Caco-2 (cell line): ENCODE data around the gene RNF187. TPM values are rescaled to one million over a fixed set of nuclear protein-coding genes. Genes with fewer than 3 reads are reported as not detected.

Experiments
- BruUV-seq: library from RNA; stranded (reverse); fragments of 400-500 nt; replicated peaks from 2 replicates; lab custom pipeline; 2021; lab: Mats Ljungman, UMichigan
- CTCF ChIA-PET: fragments of 300-600 bp; sonication (Branson Sonifier 250); formaldehyde crosslinking; loops from one replicate; lab custom pipeline; 2022; ENCODE audit warnings: antibody characterized with exemption; lab: Charles Lee
- POLR2A ChIA-PET: fragments of 300-600 bp; sonication (Branson Sonifier 250); formaldehyde crosslinking; loops from one replicate; lab custom pipeline; 2022; ENCODE audit warnings: antibody characterized with exemption; lab: Charles Lee
- DNase-seq, 2 experiments: peaks; one replicate each; pipeline versions ENCODE4 v3.0.0 to v3.0.0-alpha.2; 2020 to 2022
- H3K27me3 ChIP-seq: replicated peaks from 2 replicates; pipeline ENCODE4 v1.6.0; 2011; ENCODE audit warnings: low read length; ENCODE audit not compliant: control insufficient read depth, insufficient read depth
- H3K36me3 ChIP-seq: 2 replicates; pipeline ENCODE4 v1.5.1; 2011; ENCODE audit warnings: low read length; ENCODE audit not compliant: control insufficient read depth, insufficient read depth
- H3K4me1 ChIP-seq: fragments of 250-450 bp; sonication (Bioruptor Pico); 2 replicates; pipeline ENCODE4 v1.5.1; 2020; ENCODE audit warnings: mild to moderate bottlenecking
- H3K4me3 ChIP-seq: 2 replicates; pipeline ENCODE4 v1.5.1; 2011; ENCODE audit warnings: low read depth, mild to moderate bottlenecking, control low read depth, low read length
- H3K9me3 ChIP-seq: fragments of 250-450 bp; sonication (Bioruptor Pico); 2 replicates; pipeline ENCODE4 v1.5.1; 2020; ENCODE audit warnings: mild to moderate bottlenecking, moderate library complexity
- H3K27ac Mint-ChIP-seq: one replicate; pipeline ENCODE4 v1.8.0; 2022; ENCODE audit warnings: mixed read lengths; ENCODE audit not compliant: unreplicated experiment
- H3K27me3 Mint-ChIP-seq: one replicate; pipeline ENCODE4 v1.8.0; 2022; ENCODE audit warnings: mixed read lengths; ENCODE audit not compliant: insufficient read depth, unreplicated experiment
- H3K36me3 Mint-ChIP-seq: one replicate; pipeline ENCODE4 v1.8.0; 2022; ENCODE audit warnings: mild to moderate bottlenecking, mixed read lengths; ENCODE audit not compliant: insufficient read depth, unreplicated experiment
- H3K4me1 Mint-ChIP-seq: one replicate; pipeline ENCODE4 v1.8.0; 2022; ENCODE audit warnings: low read depth, mixed read lengths; ENCODE audit not compliant: unreplicated experiment
- H3K4me3 Mint-ChIP-seq: one replicate; pipeline ENCODE4 v1.8.0; 2022; ENCODE audit warnings: mild to moderate bottlenecking, moderate library complexity, mixed read lengths; ENCODE audit not compliant: unreplicated experiment
- H3K9me3 Mint-ChIP-seq: one replicate; pipeline ENCODE4 v1.8.0; 2022; ENCODE audit warnings: mixed read lengths; ENCODE audit not compliant: unreplicated experiment
- intact Hi-C: fragments of 100-400 bp; cut with micrococcal nuclease; formaldehyde crosslinking; loops from one replicate; pipeline ENCODE4 v1.10.0; 2022; ENCODE audit not compliant: unreplicated experiment
- total RNA-seq: library from RNA; stranded (reverse); gene quantifications from 2 replicates; pipeline ENCODE4 v1.2.3, GENCODE V29; 2022
- TF ChIP-seq, protein P1 (sequence below), 2 experiments: fragments of 200-600 bp in 1 of 2; IDR thresholded peaks; 1 replicate in 1 of 2; 2 replicates in 1 of 2; pipeline versions ENCODE4 v1.5.1 to v1.8.0; 2011 to 2022; ENCODE audit warnings: antibody characterized with exemption in 1 of 2, control low read depth in 1 of 2, inconsistent platforms in 1 of 2, low read depth in 1 of 2, low read length in 1 of 2, mild to moderate bottlenecking in 1 of 2, moderate library complexity in 1 of 2; ENCODE audit not compliant: insufficient read depth in 1 of 2, severe bottlenecking in 1 of 2, unreplicated experiment in 1 of 2

RNF187 gene
- total RNA-seq, 1 experiment from 2014 or later, result 164 TPM

- Mint-ChIP-seq H3K9me3 (no peaks in the 10 kb centered on the region), H3K27me3 (peaks cover 16% of the 10 kb centered on the region), H3K4me1 (peaks cover 7% of the 10 kb centered on the region), H3K36me3 (no peaks in the 10 kb centered on the region), H3K4me3 (no peak overlapping the region), H3K27ac (no peak overlapping the region)
- H3K36me3 ChIP-seq, result no peaks in the 10 kb centered on the region
- BruUV-seq, result no TSS peak
- POLR2A ChIA-PET, result no interaction called here
- H3K4me3 ChIP-seq, result no peak overlapping the region
- CTCF ChIA-PET, result no interaction called here
- intact Hi-C loops, result no loop called here
- no peaks in the 10 kb centered on the region for H3K4me1 ChIP-seq
- H3K9me3 ChIP-seq, result 0 out of 2 replicates have a peak, but pooled peaks cover 2% of the 10 kb centered on the region
- DNase-seq, result no peak
- no peaks in the 10 kb centered on the region for H3K27me3 ChIP-seq
- TF ChIP-seq, protein P1, sequence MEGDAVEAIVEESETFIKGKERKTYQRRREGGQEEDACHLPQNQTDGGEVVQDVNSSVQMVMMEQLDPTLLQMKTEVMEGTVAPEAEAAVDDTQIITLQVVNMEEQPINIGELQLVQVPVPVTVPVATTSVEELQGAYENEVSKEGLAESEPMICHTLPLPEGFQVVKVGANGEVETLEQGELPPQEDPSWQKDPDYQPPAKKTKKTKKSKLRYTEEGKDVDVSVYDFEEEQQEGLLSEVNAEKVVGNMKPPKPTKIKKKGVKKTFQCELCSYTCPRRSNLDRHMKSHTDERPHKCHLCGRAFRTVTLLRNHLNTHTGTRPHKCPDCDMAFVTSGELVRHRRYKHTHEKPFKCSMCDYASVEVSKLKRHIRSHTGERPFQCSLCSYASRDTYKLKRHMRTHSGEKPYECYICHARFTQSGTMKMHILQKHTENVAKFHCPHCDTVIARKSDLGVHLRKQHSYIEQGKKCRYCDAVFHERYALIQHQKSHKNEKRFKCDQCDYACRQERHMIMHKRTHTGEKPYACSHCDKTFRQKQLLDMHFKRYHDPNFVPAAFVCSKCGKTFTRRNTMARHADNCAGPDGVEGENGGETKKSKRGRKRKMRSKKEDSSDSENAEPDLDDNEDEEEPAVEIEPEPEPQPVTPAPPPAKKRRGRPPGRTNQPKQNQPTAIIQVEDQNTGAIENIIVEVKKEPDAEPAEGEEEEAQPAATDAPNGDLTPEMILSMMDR (IDR thresholded peaks at IDR 0.05; ENCODE audit: insufficient read depth in 1 of 2, low read depth in 1 of 2, low read length in 1 of 2, severe bottlenecking in 1 of 2, unreplicated experiment in 1 of 2), result no peak
Measured at GRCh38 chr1:228510803-228511413, 23.7 kb downstream of the RNF187 start.

GRCh38 chr1:228511546-228512445 lies 24.6 kb downstream of the RNF187 start:
- no peaks in the 10 kb centered on the region for H3K36me3 ChIP-seq
- 0 out of 2 replicates have a peak, but pooled peaks cover 2% of the 10 kb centered on the region for H3K9me3 ChIP-seq
- peaks cover 18% of the 10 kb centered on the region for H3K27me3 Mint-ChIP-seq
- no peaks in the 10 kb centered on the region for H3K36me3 Mint-ChIP-seq
- CTCF ChIA-PET, result no interaction called here
- no peak overlapping the region for H3K27ac Mint-ChIP-seq
- intact Hi-C loops, result no loop called here
- H3K4me3 ChIP-seq, result no peak overlapping the region
- no peak for DNase-seq
- H3K9me3 Mint-ChIP-seq, result no peaks in the 10 kb centered on the region
- POLR2A ChIA-PET, result interaction anchor here (1.0 kb wide), 1 partner anchor 105 kb away, joined by 8 read pairs; the partner anchor contains the start of gene TRIM11
- no peaks in the 10 kb centered on the region for H3K4me1 ChIP-seq
- H3K27me3 ChIP-seq, result no peaks in the 10 kb centered on the region
- TF ChIP-seq, protein P1 (IDR thresholded peaks at IDR 0.05; ENCODE audit: insufficient read depth in 1 of 2, low read depth in 1 of 2, low read length in 1 of 2, severe bottlenecking in 1 of 2, unreplicated experiment in 1 of 2), result no peak
- no peak overlapping the region for H3K4me3 Mint-ChIP-seq
- H3K4me1 Mint-ChIP-seq, result peaks cover 7% of the 10 kb centered on the region
- BruUV-seq, result no TSS peak

DNA sequence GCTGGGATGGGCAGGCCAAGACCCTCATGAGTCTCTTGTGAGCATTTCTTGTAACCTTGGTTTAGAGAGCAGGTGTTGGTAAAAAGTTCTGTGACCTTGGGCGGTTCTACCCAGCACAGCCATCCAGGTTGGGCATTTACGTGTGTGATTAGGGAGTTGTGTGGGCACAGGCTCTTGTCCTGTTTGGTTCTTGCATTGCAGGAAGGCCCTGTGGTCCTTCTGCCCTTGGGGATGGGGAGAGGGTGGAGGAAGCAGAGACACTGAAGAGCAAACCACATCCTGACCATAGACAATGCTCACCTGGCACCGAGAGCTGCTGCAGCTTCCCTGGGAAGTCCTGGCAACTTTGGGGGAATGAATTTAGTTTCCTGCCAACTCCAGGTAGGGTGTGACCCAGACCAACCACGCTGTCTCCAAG lies 25.6 kb downstream of the RNF187 start:
- intact Hi-C loops, result no loop called here
- Histone ChIP-seq H3K4me1 (no peaks in the 10 kb centered on the region), H3K36me3 (no peaks in the 10 kb centered on the region), H3K4me3 (no peak overlapping the region), H3K27me3 (no peaks in the 10 kb centered on the region), H3K9me3 (0 out of 2 replicates have a peak, but pooled peaks cover 2% of the 10 kb centered on the region)
- ChIA-PET CTCF (interaction anchor here (0.7 to 0.9 kb wide), 2 partner anchors 40 to 56 kb away, joined by 3 read pairs; no protein-coding TSS in a partner anchor), POLR2A (interaction anchor here (0.6 to 1.0 kb wide), 2 partner anchors 106 to 347 kb away, joined by 5 to 8 read pairs; partner anchors contain the start of genes IBA57 and TRIM11)
- Mint-ChIP-seq H3K9me3 (no peaks in the 10 kb centered on the region), H3K4me3 (no peak overlapping the region), H3K4me1 (peaks cover 7% of the 10 kb centered on the region), H3K27ac (no peak overlapping the region), H3K36me3 (no peaks in the 10 kb centered on the region), H3K27me3 (peaks cover 24% of the 10 kb centered on the region)
- TF ChIP-seq, protein P1 (IDR thresholded peaks at IDR 0.05; ENCODE audit: insufficient read depth in 1 of 2, low read depth in 1 of 2, low read length in 1 of 2, severe bottlenecking in 1 of 2, unreplicated experiment in 1 of 2), result no peak
- no TSS peak for BruUV-seq
- DNase-seq, result no peak
